Activated CD4-positive, CD25-positive, alpha-beta regulatory T cell treated with anti-CD3 and anti-CD28 coated beads, Interleukin-2, amount 50 U/mL, for 16 hours (primary cell): ENCODE measurements around the gene UNC5B.
"Not testable (repeated sequence)": the region's sequence is repeated elsewhere in the genome, so short reads cannot be mapped to it uniquely, and the experiment has no call there.

Experiments used
- DNase-seq: peaks from one replicate; pipeline ENCODE4 v3.0.0-alpha.2; 2020; ENCODE audit warnings: low read depth, low spot score

Gene UNC5B

DNA sequence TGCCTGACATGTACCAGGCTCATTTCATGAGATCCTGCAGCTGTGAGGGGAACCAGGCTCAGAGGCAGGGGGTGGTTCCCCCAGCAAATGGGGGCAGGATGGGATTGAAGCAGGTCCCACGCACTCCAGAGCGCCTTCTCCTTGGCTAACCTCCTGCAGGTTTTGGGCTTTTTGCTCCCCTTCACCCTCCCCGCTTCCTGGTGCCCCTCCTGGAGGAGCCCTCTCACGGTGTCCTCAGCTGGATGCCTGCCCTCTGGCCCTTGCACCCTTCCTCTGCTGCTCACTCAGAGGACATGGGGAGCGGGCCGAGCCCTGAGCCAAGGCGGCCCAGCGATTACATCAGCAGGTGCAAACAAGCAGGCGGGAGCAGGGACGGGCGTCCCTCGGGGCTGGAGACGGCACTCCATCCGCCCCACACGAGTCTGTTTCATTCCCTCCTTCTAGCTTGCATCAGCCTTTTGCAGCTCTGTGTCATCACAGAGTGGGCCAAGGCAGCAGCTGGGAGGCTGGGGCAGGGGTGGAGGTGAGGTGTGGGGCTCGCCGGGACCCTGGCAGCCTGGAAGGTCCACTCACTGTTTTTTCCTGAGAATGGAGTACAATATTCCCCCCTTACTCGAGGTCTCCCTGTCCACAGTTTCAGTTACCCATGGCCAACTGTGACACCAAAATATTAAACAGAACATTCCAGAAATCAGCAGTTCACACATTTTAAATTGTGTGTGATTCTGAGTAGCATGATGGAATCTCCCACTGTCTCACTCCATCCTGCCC, 54.0 kb downstream of the UNC5B start:
- DNase-seq = no peak

DNA sequence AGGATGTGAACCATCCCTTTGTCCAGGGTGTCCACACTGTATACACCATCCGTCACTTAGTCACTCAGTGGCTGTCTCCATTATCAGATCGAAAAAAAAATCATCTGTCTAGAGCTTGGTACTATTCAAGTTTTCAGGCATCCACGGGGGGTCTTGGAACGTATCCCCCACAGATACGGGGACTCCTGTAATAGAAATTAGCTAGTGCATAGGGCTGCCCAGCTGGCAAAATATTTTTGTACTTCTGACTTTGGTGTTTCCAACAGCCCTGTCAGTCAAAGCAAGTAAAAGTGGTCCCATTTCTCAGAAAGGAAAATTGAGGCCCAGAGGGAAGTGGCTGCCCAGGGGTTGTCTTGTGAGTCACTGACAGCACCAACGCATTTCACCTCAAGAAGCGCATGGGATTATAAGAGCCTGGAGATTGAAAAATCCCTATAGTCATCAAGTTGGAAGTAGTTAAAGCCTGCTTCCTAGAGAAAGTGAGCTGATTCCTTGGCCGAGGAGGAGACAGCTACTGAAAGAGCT, 54.6 kb downstream of the UNC5B start:
- no peak for DNase-seq

DNA sequence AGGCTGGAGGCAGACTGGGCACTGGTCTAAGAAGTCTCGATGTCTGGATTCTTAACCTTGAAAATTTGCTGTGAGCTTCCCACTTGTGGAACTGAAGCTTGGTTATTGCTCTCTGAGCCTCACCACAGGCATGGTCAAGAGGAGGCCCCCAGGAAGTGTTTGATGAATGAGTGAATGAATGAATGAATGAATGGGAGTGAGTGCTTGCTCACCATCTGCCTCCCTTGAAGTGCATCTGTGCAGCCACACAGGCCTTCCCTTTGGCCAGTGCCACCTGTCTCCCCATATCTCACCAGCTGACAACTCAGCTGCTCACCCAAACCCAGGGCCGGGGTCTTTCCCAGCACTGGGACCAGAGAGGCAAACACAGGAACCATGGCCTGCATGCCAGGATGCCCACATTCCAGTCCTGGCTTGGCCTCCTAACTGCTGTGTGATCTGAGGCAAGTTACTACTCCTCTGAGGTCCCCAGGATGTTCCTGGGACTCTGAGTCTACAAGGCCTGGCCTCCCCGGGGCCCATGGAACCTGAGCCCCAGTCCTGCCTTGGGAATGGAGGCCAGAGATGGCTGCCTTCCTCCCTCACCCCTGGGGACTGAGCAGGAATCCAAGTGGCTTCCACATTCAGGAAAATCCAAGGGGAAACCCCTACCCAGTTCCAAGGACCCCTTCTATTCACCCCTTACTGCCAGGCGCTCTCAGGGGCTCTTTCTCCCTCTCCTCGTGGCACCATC, 55.3 kb downstream of the UNC5B start:
- DNase-seq = no peak

DNA sequence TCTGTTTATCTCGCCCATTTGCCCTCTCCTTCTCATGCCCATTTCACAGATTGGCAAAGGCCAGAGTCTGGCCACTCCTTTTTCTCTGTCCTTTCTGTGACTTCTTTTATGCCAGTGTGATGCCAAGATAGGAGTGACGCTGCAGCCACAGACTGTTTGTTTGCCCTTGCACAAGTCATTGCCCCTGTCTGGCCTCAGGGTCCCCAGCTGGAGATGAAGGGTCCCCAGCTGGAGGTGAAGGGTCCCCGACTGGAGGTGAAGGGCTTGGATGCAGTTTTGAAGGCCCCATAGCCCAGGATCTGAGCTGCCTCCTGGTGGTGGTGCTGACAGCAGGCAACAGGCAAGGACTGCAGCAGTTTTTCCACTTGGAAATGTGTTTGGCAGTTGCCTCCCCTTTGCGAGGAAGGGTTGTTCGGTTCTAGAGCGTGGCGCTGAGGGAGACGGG, 55.9 kb downstream of the UNC5B start:
- no peak for DNase-seq

DNA sequence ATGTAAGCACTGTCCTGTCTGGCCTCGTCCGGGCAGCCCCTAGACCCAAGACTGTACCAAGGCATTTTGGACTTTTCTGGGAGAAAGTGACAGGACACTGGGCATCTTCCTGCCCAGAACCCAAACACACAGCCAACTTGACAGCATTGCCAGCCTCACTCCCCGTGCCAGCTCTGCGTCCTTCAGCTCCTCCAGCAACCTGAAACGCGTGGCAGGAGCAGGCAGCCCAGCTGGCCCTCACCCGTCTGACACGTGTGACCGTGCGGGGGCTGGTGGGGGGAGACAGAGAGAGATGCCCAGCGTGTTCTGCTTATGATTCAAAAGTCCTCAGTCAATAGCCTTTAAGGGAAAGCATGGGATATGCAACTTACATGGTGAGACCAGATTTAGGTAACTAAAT, 56.4 kb downstream of the UNC5B start:
- DNase-seq = no peak

DNA sequence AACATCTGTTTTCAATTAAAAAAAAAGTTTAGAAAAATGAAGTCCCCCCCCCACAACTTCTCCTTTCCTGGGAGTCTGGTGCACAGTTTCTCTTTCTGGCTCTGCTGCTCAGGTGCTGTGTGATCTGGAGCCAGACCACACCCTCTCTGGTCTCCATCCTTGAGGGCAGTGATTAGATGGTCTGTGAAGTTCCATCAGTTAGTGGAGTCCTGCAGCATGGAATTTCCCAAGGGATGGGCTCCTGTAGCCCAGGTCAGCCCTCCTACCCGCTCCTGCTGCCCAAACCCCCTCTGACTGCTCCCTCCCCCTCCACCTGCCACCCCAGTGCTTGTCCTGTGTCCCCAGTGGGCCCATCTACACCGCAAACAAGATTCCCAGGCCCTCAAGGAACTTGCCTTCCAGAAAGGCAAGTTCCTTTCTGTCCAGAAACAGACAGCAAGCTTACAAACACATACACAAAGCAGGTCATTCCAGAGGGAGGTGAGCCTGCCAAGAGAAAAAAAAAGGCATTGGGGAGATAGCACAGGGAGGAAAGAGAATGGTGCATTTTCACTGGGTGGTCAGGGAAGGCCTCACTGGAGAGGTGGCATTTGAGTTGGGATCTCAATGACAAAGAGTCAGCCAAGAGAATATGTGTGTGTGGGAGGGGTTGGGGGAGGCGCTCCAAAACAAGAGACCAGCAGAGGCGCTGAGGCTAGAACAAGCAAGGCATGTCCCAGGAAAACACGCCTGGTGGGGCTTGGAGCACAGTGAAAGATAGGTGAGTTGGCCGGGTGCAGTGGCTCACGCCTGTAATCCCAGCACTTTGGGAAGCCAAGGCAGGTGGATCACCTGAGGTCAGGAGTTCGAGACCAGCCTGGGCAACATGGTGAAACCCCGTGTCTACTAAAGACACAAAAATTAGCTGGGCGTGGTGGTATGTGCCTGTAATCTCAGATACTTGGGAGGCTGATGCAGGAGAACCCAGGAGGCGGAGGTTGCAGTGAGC, 57.2 kb downstream of the UNC5B start:
- DNase-seq = no peak

DNA sequence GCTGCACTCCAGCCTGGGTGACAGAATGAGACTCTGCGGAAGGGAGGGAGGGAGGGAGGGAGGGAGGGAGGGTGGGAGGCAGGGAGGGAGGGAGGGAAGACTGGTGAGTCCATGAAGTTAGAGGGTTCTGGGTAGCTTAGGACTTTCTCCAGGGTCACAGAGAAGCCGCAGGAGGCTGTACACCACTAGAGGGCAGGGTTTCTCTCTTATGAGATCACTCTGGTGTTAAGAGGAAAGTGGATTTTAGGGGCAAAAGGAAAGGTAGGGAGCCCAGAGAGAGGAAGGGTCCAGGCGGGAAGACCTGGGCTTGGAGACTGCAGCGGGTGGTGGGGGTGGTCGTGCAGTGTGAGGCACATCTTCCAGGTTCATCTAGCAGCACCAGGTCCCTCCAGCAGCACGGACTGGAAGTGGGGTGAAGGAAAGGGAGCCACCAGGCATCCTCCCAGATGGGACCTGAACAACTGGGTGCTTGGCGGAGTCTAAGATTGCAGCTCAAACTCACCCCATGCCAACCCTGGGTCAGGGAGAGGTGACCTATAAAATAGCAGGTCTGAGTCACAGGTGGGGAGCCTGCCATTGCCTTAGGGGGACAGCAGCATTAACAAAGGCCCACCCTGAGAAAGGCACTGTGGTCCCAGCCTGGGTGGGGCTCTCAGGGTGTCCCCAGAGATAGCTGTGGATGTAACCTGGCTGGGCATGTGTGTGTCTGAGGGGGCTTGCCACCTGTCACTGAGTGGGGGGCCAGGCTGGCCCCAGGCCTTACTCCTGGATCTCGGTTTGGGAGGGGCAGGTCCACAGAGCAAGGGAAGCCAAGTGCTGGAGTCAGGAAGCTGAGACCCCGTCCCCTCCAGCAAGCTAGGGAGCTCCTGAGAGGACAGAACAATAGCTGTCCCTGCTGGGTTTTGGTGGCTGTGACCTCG, 58.2 kb downstream of the UNC5B start:
- no peak for DNase-seq

DNA sequence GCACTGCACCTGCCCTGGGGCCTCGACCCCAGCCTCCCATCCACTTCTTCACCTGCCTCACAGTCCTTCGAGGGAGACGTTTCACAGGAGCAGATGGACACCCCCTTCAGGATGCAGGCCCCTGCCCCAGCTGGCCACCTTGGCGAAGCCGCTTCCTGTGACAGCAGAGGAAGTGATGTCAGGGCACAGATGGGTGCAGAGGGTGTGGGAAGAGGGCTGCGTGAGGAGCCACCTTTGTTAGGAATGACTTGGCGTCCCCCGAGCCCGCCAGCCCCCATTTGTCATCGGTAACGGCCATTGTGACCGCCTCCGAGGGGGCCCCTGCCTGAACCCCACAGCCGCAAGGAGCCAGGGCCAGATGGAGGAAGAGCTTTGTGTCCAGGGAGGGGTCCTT, 59.3 kb downstream of the UNC5B start:
- DNase-seq = no peak

DNA sequence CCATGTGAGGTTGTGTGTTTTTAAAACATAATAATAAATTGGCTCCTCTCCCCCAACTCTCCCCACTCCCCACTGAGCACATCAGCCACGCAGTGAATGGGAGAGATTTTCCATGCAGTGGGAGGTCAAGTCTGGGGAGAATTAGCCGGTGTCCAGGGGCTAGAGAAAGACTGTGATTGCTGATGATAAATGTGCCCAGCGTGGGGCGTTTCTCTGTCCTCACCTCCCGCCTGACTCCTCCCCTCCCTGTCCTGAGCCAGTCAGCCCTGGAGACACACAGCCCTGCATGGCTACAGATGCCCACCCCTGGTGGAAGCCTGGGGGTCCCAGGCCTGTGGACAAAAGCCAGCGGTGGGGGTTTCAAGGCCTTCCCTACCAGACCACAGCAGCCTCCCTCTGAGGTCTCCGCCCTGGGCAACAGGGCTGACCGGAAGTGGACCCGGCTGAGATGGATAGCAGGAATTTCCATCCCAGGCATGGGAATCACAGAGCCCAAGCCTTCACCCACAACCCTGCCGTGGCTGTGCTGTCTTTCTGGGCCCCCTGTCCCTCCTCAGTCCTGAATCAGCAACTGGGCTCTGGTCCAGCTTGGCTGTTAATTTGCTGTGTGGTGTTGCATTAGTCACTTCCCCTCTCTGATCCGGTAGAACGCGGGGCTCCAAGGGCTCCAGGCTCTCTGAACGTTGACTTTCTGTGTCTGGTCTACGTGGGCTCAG, 59.8 kb downstream of the UNC5B start:
- DNase-seq = no peak

DNA sequence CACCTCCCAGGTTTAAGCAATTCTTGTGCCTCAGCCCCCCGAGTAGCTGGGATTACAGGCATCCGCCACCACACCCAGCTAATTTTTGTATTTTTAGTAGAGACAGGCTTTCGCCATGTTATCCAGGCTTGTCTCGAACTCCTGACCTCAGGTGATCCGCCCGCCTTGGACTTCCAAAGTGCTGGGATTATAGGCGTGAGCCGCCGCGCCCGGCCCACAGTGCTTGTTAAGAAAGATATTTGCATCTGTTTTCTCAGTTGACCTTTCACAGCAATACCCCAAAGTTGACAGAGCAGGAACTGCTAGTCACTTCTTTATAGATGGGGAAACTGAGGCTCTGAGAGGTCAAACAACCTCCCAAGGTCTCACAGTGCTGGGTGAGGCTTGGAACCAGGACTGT, 60.6 kb downstream of the UNC5B start:
- DNase-seq = not testable (repeated sequence)

DNA sequence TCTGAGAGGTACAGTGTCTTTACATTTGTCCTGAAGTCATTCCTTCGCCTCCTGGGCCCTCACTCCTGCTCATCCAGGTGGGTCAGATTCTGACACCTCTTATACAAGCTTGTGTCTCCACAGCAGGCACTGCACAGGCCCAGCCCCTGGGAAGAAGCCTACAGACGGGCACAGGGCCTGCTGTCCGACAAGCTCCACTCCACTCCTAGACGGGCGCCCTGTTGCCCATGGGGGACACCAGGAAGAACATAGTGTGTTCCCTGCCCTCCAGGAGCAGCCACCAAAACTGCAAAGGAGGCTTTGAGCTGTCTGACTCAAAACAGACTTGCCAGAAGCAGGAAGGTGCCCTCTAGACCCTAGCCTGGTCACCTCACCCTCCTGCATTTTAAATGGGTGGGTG, 61.1 kb downstream of the UNC5B start:
- no peak for DNase-seq

DNA sequence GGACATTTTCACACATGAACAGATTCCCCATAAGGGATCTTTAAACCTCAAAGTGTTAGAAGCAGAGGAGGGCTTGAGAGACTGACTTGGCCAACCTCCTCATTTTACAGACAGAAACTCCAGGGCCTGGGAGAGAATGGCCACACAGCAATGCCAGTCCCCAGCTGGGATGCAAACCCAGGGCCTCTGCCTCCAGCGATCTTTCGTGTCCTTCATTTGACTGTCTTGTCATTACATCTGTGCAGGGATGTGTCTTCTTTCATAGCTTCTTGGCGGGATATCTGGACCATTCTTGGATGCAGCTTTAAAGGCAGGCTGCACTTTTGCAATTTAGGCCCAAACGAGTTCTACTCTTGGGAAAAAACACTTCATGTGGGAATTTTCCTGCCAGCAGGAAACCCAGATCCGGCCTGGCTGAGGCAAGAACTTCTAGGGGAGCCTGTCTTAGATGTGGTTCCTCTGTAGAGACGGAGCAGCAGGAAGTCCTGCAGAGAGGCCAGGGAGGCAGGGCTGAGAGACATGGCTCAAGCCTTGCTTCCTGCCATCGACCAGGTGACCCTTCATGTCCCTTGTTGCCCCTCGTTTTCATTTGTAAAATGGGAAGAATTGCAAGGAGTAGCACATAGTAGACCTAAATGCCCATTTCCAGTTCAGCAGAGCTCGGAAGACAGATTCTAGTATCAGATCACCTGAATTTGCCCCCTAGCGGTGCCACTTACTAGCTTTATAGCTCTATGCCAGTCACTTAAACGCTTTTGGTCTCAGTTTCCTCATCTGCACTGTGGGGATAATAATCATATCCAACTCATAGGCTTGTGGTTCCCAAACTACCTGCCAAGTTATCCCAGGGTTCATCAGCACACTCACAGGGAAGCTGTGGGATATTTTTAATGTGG, 62.8 kb downstream of the UNC5B start:
- DNase-seq = no peak

DNA sequence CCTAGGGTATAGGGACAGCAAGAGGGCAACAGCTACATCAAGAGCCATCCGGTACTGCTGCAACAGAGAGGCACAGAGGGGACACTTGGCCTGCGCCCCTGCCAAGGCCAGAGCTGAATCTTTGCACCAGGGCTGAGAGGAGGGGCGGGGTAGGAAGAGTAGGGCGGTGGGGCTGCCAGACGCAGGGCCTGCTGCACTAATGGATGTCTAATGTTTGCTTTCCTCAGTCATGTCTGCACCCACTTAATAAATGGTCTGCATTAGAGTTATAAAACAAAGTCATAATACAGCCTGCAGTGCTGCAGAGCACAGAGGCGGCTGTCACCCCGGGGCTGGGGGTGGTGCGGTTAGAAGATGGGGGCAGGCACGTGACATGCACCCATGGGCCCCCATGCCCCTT, 64.5 kb downstream of the UNC5B start:
- no peak for DNase-seq

DNA sequence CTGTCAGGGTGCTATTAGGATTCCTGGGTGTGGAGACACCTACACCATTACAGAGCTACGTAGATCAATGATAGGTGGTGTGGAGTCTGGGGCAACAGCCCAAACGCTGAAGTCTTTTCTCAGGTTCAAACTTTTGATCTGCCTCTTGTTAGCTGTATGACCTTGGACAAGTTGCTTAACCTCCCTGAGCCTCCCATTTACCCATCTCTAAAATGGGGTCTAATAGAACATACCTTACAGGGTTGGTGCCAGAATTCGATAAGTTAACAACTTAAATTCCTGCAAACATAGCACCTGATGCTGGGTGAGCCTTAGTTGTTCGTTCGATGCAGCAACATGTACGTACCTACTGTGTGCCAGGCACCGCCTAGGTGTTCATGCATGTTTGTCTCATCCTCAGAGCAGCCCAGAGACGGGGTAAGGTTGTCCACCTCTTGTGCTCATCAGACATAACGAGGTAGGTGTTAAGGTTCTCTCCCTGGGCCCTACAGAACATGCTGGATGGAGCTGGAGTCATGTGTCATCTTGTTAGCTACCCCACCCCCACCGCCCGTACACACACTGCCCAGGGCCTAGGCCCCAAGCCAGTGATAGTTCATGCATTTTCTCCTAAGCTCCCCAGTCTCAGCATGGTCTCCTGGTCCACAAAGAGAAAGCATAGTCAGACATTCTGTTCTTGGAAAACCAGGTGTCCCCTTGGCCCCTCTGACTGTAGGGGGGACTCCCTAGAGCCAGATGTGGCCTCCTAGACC, 65.7 kb downstream of the UNC5B start:
- DNase-seq = no peak

DNA sequence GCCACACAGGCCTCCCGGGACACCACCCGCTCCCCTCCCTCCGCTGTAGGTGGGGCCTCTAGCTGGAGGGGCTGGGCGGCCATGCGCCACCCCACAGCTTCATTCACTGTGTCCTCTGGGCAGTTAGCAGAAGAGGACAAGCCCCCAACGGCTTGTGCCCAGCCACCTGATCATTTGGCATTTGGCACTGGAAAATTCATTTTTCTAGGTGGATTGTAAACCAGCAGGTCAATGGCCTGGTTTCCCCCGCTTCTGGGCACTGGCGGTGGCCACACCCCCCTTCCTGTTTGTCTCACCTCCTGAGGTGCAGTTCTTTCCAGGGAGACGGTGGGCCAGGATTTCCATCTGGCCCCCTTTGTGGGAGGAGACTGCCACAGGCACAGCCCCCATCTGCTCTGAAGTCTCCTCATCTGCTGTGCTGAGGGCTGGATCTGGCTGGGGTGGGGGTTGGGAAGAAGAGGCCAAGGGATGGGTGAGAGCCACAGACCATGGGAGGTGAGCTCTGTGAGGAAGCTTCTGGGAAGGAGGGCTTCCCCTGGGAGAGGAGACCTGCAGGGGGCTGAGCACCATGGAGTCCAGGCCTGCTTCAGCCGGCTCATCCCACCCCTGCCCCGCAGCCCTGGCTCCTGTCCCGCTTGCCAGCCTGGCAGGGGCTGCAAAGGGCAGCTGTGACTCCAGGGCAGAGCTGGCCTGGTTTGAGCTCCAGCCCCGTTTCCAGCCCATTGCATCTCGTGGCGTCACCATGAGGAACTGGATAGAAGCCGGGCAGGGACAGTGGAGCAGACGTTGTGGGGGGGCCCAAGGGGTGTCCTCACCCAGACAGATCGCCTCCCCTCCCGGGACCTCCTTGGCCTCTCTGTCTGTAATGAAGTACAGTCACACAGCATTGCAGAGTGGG, 66.6 kb downstream of the UNC5B start:
- no peak for DNase-seq

DNA sequence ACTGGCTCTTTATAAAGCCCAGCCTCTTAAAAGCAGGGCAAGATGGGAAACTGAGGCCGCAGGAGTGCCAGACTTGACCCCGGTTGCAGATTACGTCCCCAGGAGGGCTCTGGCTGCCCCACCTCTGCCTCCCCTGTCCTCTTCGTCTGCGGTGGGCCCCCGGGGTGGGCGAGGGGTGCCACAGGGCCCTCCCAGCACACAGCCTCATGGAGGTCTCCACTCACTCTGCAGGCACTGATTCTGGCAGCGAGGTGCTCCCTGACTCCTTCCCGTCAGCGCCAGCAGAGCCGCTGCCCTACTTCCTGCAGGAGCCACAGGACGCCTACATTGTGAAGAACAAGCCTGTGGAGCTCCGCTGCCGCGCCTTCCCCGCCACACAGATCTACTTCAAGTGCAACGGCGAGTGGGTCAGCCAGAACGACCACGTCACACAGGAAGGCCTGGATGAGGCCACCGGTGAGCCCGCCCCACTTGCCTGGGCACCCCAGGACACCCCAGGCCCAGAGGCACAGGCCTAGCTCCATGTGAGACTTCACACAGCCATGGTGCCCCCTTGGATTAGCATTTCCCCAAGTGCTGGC, 67.3 kb downstream of the UNC5B start:
- no peak for DNase-seq

DNA sequence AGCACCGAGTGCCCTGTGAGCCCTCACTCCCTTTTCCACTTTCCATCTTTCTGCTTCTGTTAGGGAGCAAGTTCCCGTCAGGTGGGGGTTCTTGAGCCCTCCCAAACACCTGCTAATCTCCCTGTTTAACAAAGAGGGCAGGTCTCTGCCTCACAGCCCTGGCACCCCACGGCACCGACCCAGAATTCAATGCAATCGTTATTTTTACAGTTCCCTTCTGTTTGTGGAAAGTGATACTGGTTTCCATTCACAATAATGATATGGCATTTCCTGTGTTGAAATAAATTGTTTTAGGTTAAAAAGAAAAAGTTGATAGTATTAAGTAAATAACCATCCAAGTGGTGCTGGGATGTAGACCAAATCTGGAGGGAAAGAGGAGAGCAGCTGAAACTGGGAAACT, 67.8 kb downstream of the UNC5B start:
- DNase-seq = no peak
